Muscle layer of colon (tissue), 2 donors: Measurements from ENCODE around the gene CD40.

ENCODE experiments used
- H3K27ac ChIP-seq: one replicate; pipeline ENCODE4 v1.7.0; 2013; ENCODE audit warnings: low read depth, mild to moderate bottlenecking, low read length, moderate library complexity
- H3K27me3 ChIP-seq, 2 donors: one replicate each; pipeline ENCODE4 v1.7.0; 2013; ENCODE audit warnings: low read length in 2 of 2, mild to moderate bottlenecking in 2 of 2; ENCODE audit not compliant: insufficient read depth in 2 of 2, control insufficient read depth in 1 of 2
- H3K36me3 ChIP-seq: one replicate; pipeline ENCODE4 v1.7.0; 2013; ENCODE audit warnings: mild to moderate bottlenecking, low read length; ENCODE audit not compliant: insufficient read depth
- H3K4me1 ChIP-seq: one replicate; pipeline ENCODE4 v1.7.0; 2013; ENCODE audit warnings: mild to moderate bottlenecking, low read length; ENCODE audit not compliant: insufficient read depth
- H3K4me3 ChIP-seq, 2 donors: one replicate each; pipeline ENCODE4 v1.7.0; 2013; ENCODE audit warnings: low read length in 2 of 2, low read depth in 1 of 2, mild to moderate bottlenecking in 1 of 2, moderate library complexity in 1 of 2
- H3K9ac ChIP-seq: one replicate; pipeline ENCODE4 v1.7.0; 2013; ENCODE audit warnings: low read length
- H3K9me3 ChIP-seq: one replicate; pipeline ENCODE4 v1.7.0; 2013; ENCODE audit warnings: mild to moderate bottlenecking, low read length
- donor health status: abdominal sarcoma.
- donor health status: Adenocarcinoma of cecum.

Gene CD40

DNA sequence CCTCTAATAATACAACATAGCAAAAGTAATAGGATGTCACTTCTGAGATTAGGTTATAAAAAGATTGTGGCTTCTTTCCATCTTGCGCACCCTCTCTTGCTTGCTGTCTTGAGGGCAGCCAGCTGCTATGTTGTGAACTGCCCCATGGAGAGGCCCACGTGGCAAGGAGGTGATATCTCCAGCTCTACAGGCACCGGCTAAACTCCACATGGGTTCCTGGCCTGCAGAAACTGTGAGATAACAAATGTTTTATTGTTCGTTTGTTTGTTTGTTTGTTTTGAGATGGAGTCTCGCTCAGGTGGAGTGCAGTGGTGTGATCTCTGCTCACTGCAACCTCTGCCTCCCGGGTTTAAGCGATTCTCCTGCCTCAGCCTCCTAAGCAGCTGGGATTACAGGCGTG is 38.0 kb downstream of the CD40 start:
- H3K36me3 ChIP-seq: no peaks in the 10 kb centered on the region
- H3K27me3 ChIP-seq: peaks cover 0 to 23% of the 10 kb centered on the region in 2 donors
- no peak overlapping the region for H3K9ac ChIP-seq
- H3K9me3 ChIP-seq: no peaks in the 10 kb centered on the region
- no peak overlapping the region for H3K4me3 ChIP-seq
- no peaks in the 10 kb centered on the region for H3K4me1 ChIP-seq
- no peak overlapping the region for H3K27ac ChIP-seq

DNA sequence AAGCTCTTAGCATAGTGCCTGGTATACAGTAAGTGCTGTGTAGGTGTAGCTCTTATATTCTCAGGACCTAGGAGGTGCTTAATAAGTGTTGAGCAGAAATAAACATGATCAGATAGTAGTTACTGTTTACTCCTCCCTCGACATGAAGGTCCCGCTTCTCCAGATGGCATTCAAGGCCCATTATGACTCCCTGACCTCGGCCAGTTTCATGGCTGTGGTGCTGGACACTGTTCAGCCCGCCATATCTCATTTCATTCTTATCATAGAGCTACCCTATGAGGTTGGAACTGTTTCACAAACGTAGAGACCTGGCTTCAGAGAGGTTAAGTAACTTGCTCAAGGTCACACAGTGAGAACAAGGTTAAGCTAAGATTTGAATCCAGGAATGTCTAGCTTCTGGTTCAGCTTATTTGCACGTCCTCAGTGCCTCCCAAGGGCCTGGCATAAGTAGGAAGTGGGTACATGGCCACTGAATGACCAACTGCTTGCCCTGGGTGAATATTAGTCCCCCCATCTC is 39.0 kb downstream of the CD40 start:
- H3K27me3 ChIP-seq: peaks cover 0 to 23% of the 10 kb centered on the region in 2 donors

DNA sequence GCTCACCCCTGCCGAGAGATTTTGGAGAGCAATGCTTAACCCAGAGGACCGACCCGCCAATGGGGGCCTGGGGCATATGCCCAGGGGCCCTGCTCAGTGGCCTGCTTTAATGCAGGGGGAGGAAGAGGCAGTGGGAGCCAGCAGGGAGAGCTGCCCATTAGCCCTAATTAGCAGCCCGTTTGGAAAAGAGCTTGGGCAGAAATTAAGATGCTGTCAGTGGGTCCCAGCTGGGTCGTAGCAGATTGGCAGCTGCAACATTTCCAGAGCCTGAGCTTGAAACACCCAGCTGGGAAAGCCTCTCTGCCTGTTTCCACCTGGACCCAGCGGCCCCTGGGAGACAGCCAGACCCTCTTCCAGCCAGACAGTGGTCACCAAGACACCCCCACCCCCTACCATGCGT is 39.5 kb downstream of the CD40 start:
- Histone ChIP-seq H3K27me3 (peaks cover 0 to 23% of the 10 kb centered on the region in 2 donors), H3K4me3 (no peak overlapping the region), H3K9ac (no peak overlapping the region), H3K4me1 (no peaks in the 10 kb centered on the region), H3K36me3 (no peaks in the 10 kb centered on the region), H3K27ac (no peak overlapping the region), H3K9me3 (no peaks in the 10 kb centered on the region)

More for the DNA sequence above, 39.0 kb downstream of the CD40 start:
- Histone ChIP-seq H3K27ac (no peak overlapping the region), H3K36me3 (no peaks in the 10 kb centered on the region), H3K4me3 (no peak overlapping the region), H3K9me3 (no peaks in the 10 kb centered on the region), H3K4me1 (no peaks in the 10 kb centered on the region), H3K9ac (no peak overlapping the region)

DNA sequence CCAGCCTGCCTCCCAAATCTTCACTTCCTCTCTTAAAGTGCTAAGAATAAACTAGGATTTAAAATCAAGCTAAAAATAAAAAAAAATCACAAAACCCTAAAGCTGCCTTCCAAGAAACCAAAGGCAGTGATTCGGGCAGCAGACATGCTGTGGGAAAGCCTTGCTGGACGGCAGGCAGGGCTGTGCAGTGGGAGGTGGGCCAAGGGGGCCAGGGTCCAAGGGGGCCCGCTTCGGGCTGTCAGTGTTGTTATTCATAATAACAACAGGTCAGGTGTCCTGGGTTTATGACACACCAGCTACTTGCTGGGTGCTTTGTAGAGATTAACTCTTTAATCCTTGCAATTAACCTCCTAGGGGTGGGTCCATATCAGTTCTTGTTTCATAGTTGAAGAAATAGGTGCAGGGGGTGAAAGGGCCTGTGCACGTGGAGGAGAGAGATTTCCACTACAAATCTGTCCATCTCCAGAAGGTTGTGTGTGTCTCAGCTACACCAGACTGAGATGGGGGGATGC is 40.4 kb downstream of the CD40 start:
- Histone ChIP-seq H3K27ac (no peak overlapping the region), H3K4me3 (no peak overlapping the region), H3K36me3 (no peaks in the 10 kb centered on the region), H3K9me3 (no peaks in the 10 kb centered on the region), H3K27me3 (peaks cover 0 to 17% of the 10 kb centered on the region in 2 donors), H3K4me1 (no peaks in the 10 kb centered on the region), H3K9ac (no peak overlapping the region)

DNA sequence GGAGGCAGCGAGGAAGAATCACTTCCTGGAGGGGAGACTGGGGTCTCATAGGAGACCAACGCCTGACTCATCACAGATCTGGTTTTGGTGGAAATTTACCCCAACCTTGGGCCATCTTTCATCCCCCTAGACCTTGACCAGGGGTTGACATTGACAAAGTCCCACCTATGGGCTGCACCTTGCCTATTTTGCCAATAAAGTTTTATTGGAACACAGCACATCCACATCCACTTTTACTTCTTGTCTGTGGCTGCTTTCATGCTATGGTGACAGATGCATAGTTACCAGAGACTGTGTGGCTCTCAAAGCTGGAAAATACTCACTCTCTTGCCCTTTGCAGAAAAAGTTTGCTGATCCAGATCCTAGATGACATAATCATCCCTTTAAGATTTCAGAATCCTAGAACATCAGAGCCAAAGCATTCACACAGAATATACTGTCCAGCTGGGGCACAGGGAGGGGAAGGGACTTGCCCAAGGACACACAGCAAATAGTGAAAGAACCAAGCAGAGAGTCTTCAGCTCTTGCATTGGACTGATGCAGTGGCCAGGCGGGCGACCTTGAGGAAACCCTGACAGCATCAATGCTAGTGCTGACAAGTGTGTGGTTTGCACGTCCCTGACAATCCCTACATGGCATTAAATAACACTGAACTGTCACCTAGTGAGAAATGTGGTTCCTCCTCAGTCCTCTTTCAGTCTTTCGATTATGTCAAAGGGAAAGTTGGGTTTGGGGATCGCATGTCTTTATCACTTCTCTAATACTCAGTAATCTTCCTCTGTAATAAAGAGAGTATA is 41.2 kb downstream of the CD40 start:
- H3K27me3 ChIP-seq: peaks cover 0 to 10% of the 10 kb centered on the region in 2 donors
- H3K9ac ChIP-seq: no peak overlapping the region
- no peaks in the 10 kb centered on the region for H3K9me3 ChIP-seq
- no peaks in the 10 kb centered on the region for H3K4me1 ChIP-seq
- H3K4me3 ChIP-seq: no peak overlapping the region
- H3K27ac ChIP-seq: no peak overlapping the region
- no peaks in the 10 kb centered on the region for H3K36me3 ChIP-seq

DNA sequence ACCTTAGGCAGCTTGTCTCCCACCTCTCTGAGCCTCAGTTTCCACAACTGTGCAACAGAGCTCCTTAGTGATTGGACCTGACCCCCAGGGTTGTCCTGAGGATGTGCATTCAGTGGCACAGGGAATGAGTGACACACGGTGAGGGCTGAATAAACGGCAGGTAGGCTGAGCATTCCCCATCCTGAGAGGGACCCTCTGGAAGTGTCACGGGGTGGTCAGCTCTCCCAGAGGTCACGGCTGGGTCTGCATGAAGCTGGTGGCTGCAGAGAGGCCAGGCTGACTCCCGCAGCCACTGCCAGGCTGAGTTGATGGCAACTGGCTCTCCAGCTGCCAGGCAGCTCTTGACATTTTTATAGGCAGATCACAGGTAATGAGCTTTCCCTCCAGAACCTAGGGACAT is 42.5 kb downstream of the CD40 start:
- Histone ChIP-seq H3K36me3 (no peaks in the 10 kb centered on the region), H3K27me3 (peaks cover 0 to 10% of the 10 kb centered on the region in 2 donors), H3K9ac (no peak overlapping the region), H3K27ac (no peak overlapping the region), H3K9me3 (no peaks in the 10 kb centered on the region), H3K4me3 (no peak overlapping the region), H3K4me1 (no peaks in the 10 kb centered on the region)

DNA sequence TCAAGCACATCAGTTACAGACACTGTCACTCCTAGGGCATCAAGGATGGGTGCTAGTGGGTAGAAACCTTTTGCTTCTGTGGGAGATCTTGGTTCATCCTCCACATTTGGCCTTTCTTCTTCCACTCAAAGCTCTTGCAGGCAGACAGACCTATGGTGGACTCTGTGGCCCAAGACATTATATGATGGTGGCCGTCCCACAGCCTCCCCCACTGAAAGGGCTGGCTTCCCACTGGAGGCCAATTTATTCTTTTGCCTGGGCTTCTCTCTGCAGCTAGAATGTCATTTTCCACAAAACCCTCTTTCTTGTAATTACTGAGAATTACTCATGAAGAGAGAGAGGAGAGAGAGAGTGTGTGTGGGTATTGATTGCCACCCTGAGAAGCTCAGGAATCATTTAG is 43.8 kb downstream of the CD40 start:
- Histone ChIP-seq H3K4me1 (no peaks in the 10 kb centered on the region), H3K4me3 (no peak overlapping the region), H3K9ac (no peak overlapping the region), H3K27me3 (peaks cover 0 to 9% of the 10 kb centered on the region in 2 donors), H3K9me3 (no peaks in the 10 kb centered on the region), H3K36me3 (no peaks in the 10 kb centered on the region), H3K27ac (no peak overlapping the region)

DNA sequence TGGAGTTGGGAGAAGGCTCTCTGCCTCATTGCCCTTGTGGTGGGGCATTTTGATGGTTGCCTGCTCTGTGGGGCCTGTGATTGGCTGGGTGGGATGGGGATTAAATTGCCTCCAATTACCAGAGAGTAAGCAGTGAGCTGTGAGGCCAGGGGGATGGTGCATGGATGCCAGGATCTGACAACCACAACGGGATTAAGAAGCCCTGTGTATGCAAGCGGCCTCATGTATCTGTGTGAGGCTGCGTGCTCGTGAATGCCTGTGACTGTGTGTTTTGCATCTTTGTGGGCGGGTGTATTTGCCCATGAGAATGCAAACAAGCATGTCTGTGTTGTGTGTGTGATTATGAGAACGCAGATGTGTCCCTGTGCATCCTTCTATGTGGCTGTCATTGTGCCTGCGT is 46.1 kb downstream of the CD40 start:
- Histone ChIP-seq H3K27ac (no peak overlapping the region), H3K9ac (no peak overlapping the region), H3K27me3 (peaks cover 0 to 7% of the 10 kb centered on the region in 2 donors), H3K4me3 (no peak overlapping the region), H3K4me1 (no peaks in the 10 kb centered on the region), H3K9me3 (no peaks in the 10 kb centered on the region), H3K36me3 (no peaks in the 10 kb centered on the region)

DNA sequence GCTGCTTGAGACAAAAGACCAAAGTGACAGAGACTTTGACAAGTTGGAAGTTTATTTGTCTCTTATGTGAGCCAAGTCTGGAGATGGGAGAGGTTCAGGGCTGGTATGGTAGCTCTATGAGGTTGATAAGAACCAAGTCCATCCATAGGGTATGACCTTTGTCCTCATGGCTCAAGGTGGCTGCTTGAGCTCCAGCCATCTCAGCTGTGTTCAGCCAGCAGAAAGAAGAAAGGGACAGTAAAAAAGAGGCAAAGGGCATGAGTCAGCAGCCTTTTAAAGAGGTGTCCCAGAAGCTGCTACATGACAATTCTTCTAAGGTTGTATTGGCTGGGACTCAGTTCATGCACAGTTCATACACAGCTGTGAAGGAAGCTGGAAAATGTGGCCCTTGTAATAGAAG is 49.0 kb downstream of the CD40 start:
- Histone ChIP-seq H3K9me3 (no peaks in the 10 kb centered on the region), H3K4me1 (no peaks in the 10 kb centered on the region), H3K4me3 (no peak overlapping the region), H3K9ac (no peak overlapping the region), H3K27me3 (peaks cover 0 to 10% of the 10 kb centered on the region in 2 donors), H3K36me3 (no peaks in the 10 kb centered on the region), H3K27ac (no peak overlapping the region)

DNA sequence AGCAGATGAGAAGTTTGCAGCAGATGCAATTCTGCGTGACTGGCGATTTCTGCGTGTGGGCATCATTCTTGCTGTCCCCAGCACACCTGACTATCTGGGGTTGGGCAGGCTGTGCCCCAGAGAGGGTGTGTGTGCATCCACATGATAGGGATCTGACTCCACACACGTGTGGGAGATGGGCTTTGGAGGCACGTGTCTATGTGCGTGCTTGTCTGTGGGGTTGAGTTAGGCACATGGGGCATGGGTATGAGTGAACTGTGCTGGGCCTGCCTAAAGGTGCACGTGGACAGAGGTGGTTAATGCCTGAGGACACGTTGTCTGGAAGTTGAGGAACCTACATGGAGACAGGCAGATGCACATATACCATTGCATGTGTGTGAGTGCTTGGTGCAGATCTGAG is 50.3 kb downstream of the CD40 start:
- Histone ChIP-seq H3K4me1 (no peaks in the 10 kb centered on the region), H3K27ac (no peak overlapping the region), H3K4me3 (no peak overlapping the region), H3K9me3 (no peaks in the 10 kb centered on the region), H3K36me3 (no peaks in the 10 kb centered on the region), H3K9ac (no peak overlapping the region), H3K27me3 (peaks cover 7 to 24% of the 10 kb centered on the region in 2 donors)

DNA sequence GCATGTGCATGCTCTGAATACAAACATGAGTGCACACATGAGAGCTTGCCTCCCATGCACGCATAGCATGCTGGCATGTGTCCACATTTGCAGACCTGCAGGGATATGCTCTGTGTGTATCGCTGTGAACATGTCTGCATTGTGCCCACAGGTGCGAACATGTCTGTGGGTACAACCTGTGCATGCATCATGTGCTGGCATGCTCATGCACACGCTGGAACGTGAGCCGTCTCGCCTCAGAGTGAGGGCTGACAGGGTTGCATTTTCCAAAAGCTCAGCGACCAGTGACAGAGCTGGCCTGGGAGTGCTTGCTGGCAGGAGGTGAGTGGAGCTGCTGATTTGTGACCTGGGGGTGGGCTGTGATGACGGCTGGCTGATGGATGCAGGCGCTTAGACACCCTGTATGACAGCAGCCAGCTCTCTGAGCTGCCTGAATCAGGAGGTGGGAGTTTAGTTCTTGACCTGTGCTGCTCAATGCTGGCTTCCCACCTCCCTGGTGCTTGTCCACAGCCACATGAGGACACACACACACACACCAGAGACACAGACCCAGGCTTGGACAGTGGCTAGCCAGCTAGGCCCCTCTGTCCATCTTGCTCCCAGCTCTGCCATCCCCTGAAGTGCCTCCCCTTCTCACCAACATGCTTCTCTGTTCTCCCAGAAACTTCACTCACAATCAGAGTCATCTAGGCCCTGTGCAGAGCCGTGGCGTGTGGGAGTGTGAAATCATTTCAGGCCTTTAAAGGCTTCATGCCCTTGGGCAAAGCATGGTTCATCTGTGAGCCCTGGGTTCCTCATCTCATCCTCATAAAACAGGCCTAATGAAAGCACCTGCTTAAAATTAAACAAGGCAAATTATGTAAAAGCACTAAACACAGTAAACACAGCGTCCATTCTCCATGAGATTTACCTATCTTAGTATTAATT is 51.4 kb downstream of the CD40 start:
- H3K27me3 ChIP-seq: peaks cover 14 to 35% of the 10 kb centered on the region in 2 donors
- H3K36me3 ChIP-seq: no peaks in the 10 kb centered on the region
- no peaks in the 10 kb centered on the region for H3K9me3 ChIP-seq
- no peak overlapping the region for H3K9ac ChIP-seq
- H3K4me3 ChIP-seq: no peak overlapping the region
- H3K4me1 ChIP-seq: no peaks in the 10 kb centered on the region
- H3K27ac ChIP-seq: no peak overlapping the region
